H9 (cell line): Measurements from ENCODE around the gene YPEL1. TPM values are rescaled to one million over a fixed set of nuclear protein-coding genes. Genes with fewer than 3 reads are reported as not detected.

Source experiments
- DNase-seq: peaks from one replicate; pipeline ENCODE4 v3.0.0-alpha.2; 2017
- H2AFZ ChIP-seq: one replicate; pipeline ENCODE4 v1.6.1; 2013; ENCODE audit warnings: mild to moderate bottlenecking, low read length, control low read depth, moderate library complexity
- H2AK5ac ChIP-seq: 2 replicates; pipeline ENCODE4 v1.6.1; 2013; ENCODE audit warnings: low read length, control low read depth, mixed read lengths; ENCODE audit not compliant: insufficient read length
- H2BK120ac ChIP-seq: one replicate; pipeline ENCODE4 v1.6.1; 2013; ENCODE audit warnings: low read depth, mild to moderate bottlenecking, low read length, control low read depth, inconsistent platforms; ENCODE audit not compliant: poor library complexity, severe bottlenecking
- H2BK12ac ChIP-seq: 2 replicates; pipeline ENCODE4 v1.6.1; 2013; ENCODE audit warnings: low read length, control low read depth, mixed read lengths, low read depth; ENCODE audit not compliant: insufficient read length
- H2BK15ac ChIP-seq: 2 replicates; pipeline ENCODE4 v1.6.1; 2013; ENCODE audit warnings: low read depth, low read length, control low read depth
- H2BK20ac ChIP-seq: one replicate; pipeline ENCODE4 v1.6.1; 2013; ENCODE audit warnings: low read depth, mild to moderate bottlenecking, low read length, control low read depth, inconsistent platforms; ENCODE audit not compliant: poor library complexity, severe bottlenecking
- H2BK5ac ChIP-seq: 2 replicates; pipeline ENCODE4 v1.6.1; 2013; ENCODE audit warnings: low read length, control low read depth, mixed read lengths; ENCODE audit not compliant: insufficient read length
- H3K14ac ChIP-seq: 2 replicates; pipeline ENCODE4 v1.6.1; 2013; ENCODE audit warnings: low read length, control low read depth; ENCODE audit not compliant: insufficient read depth
- H3K18ac ChIP-seq: 2 replicates; pipeline ENCODE4 v1.6.1; 2013; ENCODE audit warnings: low read depth, mild to moderate bottlenecking, mixed read lengths, low read length, control low read depth; ENCODE audit not compliant: insufficient read length
- H3K23ac ChIP-seq: 2 replicates; pipeline ENCODE4 v1.6.1; 2013; ENCODE audit warnings: low read length, control low read depth, mixed read lengths, low read depth; ENCODE audit not compliant: insufficient read length
- H3K23me2 ChIP-seq: 2 replicates; pipeline ENCODE4 v1.6.1; 2013; ENCODE audit warnings: low read depth, mild to moderate bottlenecking, mixed read lengths, low read length, control low read depth; ENCODE audit not compliant: insufficient read length, poor library complexity, severe bottlenecking
- H3K27ac ChIP-seq: 2 replicates; pipeline ENCODE4 v1.5.1; 2013; ENCODE audit warnings: low read length, control low read depth, mixed read lengths, low read depth; ENCODE audit not compliant: insufficient read length
- H3K27me3 ChIP-seq: 2 replicates; pipeline ENCODE4 v1.6.1; 2013; ENCODE audit warnings: low read length, control low read depth, inconsistent platforms; ENCODE audit not compliant: insufficient read depth
- H3K4ac ChIP-seq: 2 replicates; pipeline ENCODE4 v1.6.1; 2013; ENCODE audit warnings: low read depth, mild to moderate bottlenecking, control low read depth, inconsistent platforms, low read length, moderate library complexity
- H3K4me1 ChIP-seq: 2 replicates; pipeline ENCODE4 v1.6.1; 2013; ENCODE audit warnings: low read length, control low read depth, inconsistent platforms; ENCODE audit not compliant: insufficient read depth
- H3K4me2 ChIP-seq: 2 replicates; pipeline ENCODE4 v1.6.1; 2013; ENCODE audit warnings: low read length, control low read depth, mixed read lengths; ENCODE audit not compliant: insufficient read length, insufficient read depth
- H3K56ac ChIP-seq: 2 replicates; pipeline ENCODE4 v1.6.1; 2013; ENCODE audit warnings: low read depth, mild to moderate bottlenecking, mixed read lengths, low read length, control low read depth; ENCODE audit not compliant: insufficient read length
- H3K79me1 ChIP-seq: 2 replicates; pipeline ENCODE4 v1.6.1; 2013; ENCODE audit warnings: low read depth, mild to moderate bottlenecking, moderate library complexity, low read length, control low read depth, inconsistent platforms; ENCODE audit not compliant: insufficient read depth, poor library complexity, severe bottlenecking
- H3K79me2 ChIP-seq: 2 replicates; pipeline ENCODE4 v1.6.1; 2013; ENCODE audit warnings: low read length, control low read depth, inconsistent platforms; ENCODE audit not compliant: insufficient read depth
- H3K9ac ChIP-seq: 2 replicates; pipeline ENCODE4 v1.6.1; 2013; ENCODE audit warnings: low read length, control low read depth, mixed read lengths; ENCODE audit not compliant: insufficient read length; ENCODE audit errors: extremely low read depth
- H3K9me3 ChIP-seq: one replicate; pipeline ENCODE4 v1.6.1; 2013; ENCODE audit warnings: low read depth, low read length, inconsistent platforms; ENCODE audit not compliant: control insufficient read depth
- H3T11ph ChIP-seq: one replicate; pipeline ENCODE4 v1.6.1; 2013; ENCODE audit warnings: mild to moderate bottlenecking, low read length, control low read depth, inconsistent platforms
- H4K20me1 ChIP-seq: one replicate; pipeline ENCODE4 v1.6.1; 2013; ENCODE audit not compliant: control insufficient read depth, insufficient read length, insufficient read depth
- H4K5ac ChIP-seq: 2 replicates; pipeline ENCODE4 v1.6.1; 2013; ENCODE audit warnings: low read depth, mild to moderate bottlenecking, mixed read lengths, low read length, control low read depth; ENCODE audit not compliant: insufficient read length
- H4K8ac ChIP-seq: replicated peaks from 2 replicates; pipeline ENCODE4 v1.6.1; 2013; ENCODE audit warnings: low read length, control low read depth, mixed read lengths, low read depth; ENCODE audit not compliant: insufficient read length
- H4K91ac ChIP-seq: 2 replicates; pipeline ENCODE4 v1.6.1; 2013; ENCODE audit warnings: low read depth, mild to moderate bottlenecking, moderate library complexity, mixed read lengths, low read length, control low read depth; ENCODE audit not compliant: insufficient read length
- H3K27ac Mint-ChIP-seq, 3 experiments: 2 replicates in 2 of 3; 3 replicates in 1 of 3; pipeline ENCODE4 v1.8.0; 2020 to 2021; ENCODE audit warnings: mixed read lengths in 3 of 3, mild to moderate bottlenecking in 1 of 3, moderate library complexity in 1 of 3
- H3K27me3 Mint-ChIP-seq: 2 replicates; pipeline ENCODE4 v1.8.0; 2021; ENCODE audit warnings: low read depth, mild to moderate bottlenecking, moderate library complexity, mixed read lengths
- H3K36me3 Mint-ChIP-seq, 3 experiments: 2 replicates in 2 of 3; 3 replicates in 1 of 3; pipeline ENCODE4 v1.8.0; 2020 to 2021; ENCODE audit warnings: low read depth in 3 of 3, mixed read lengths in 3 of 3; ENCODE audit not compliant: insufficient read depth in 1 of 3
- H3K4me1 Mint-ChIP-seq, 2 experiments: 2 replicates each; pipeline ENCODE4 v1.8.0; 2020; ENCODE audit warnings: mixed read lengths in 2 of 2
- H3K4me3 Mint-ChIP-seq, 2 experiments: 2 replicates in 1 of 2; 3 replicates in 1 of 2; pipeline ENCODE4 v1.8.0; 2020 to 2021; ENCODE audit warnings: mild to moderate bottlenecking in 2 of 2, mixed read lengths in 2 of 2, moderate library complexity in 1 of 2
- H3K9me3 Mint-ChIP-seq, 2 experiments: 2 replicates in 1 of 2; 3 replicates in 1 of 2; pipeline ENCODE4 v1.8.0; 2020; ENCODE audit warnings: mild to moderate bottlenecking in 2 of 2, mixed read lengths in 2 of 2, moderate library complexity in 1 of 2
- CTCF ChIP-seq: fragments of 200-600 bp; sonication (generic); conservative IDR thresholded peaks from 3 replicates; pipeline ENCODE4 v1.8.0; 2021; ENCODE audit warnings: antibody characterized with exemption, mild to moderate bottlenecking
- WGBS: extraction: QIAGEN DNeasy Blood & Tissue Kit; methylation state at CpG from one replicate; pipeline ENCODE4 v1.1.7; 2013; ENCODE audit warnings: missing lambda C conversion rate, low lambda C conversion rate, mixed read lengths; ENCODE audit not compliant: insufficient read length; ENCODE audit errors: extremely low coverage; 5-methylcytosine and 5-hydroxymethylcytosine counted together
- total RNA-seq: library from RNA; stranded (reverse); gene quantifications from 2 replicates; pipeline ENCODE4 v1.2.1, GENCODE V29; 2021

YPEL1 gene
- total RNA-seq, 1 experiment from 2014 or later: 5.4 TPM

DNA sequence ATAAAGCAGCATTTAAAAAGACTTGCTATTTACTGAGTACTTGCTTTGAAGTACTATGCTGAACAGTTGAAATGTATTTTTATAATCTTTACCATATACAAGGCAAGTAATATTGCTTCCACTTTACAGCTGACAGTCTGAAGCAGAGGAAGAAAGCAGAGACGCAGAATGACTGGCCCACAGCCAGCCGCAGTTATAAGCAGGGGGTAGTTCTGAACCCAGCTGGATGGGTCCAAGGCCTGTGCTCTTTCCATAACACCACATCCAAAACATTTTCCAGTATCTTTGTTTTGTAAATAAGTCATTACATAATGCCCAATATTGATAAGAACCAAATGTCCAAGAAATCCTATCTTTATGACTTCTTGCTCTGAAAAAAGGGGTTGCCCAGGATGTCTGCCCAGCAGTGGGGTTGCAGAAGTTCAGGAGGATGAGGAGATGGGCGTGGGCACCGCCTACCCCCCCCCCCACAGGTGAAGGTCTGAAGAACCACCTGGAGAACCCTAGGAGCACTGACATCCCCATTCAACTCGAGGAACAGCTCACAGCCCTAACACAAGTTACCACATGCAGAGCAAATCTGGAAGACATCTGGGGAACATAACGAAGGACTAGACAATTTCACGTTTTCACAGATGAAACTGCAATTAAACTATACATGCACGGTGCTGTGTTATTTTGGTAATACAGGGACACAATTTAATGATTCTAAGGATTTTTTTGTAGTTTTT, 24.2 kb upstream of the YPEL1 start:
- H2BK12ac ChIP-seq: no peak overlapping the region
- no peak overlapping the region for H3K23ac ChIP-seq
- no peak overlapping the region for H4K5ac ChIP-seq
- H3K27ac ChIP-seq: no peak overlapping the region
- H3K79me2 ChIP-seq: no peaks in the 10 kb centered on the region
- no peaks in the 10 kb centered on the region for H3K23me2 ChIP-seq
- H2BK5ac ChIP-seq: no peak overlapping the region
- H2AK5ac ChIP-seq: no peak overlapping the region
- H3K18ac ChIP-seq: no peak overlapping the region
- H2BK20ac ChIP-seq: no peak overlapping the region
- no peak overlapping the region for H3K14ac ChIP-seq
- peaks cover 7 to 51% (median 41%) of the 10 kb centered on the region in 3 experiments; a peak in 6 of 7 replicates for H3K36me3 Mint-ChIP-seq
- DNase-seq: no peak
- H4K20me1 ChIP-seq: no peaks in the 10 kb centered on the region
- H3K9me3 ChIP-seq: no peaks in the 10 kb centered on the region
- TF ChIP-seq CTCF: no peak
- no peak overlapping the region for H3K56ac ChIP-seq
- WGBS: no CpG with 5 or more reads among the region's 8 CpGs
- H3K27me3 ChIP-seq: no peaks in the 10 kb centered on the region
- no peak overlapping the region for H3T11ph ChIP-seq
- no peak overlapping the region for H2AFZ ChIP-seq
- H3K4me3 Mint-ChIP-seq: no peak overlapping the region
- no peaks in the 10 kb centered on the region for H3K9me3 Mint-ChIP-seq
- 0 out of 2 replicates have a peak, but pooled peaks cover 2% of the 10 kb centered on the region for H3K4me1 ChIP-seq
- no peak overlapping the region for H2BK120ac ChIP-seq
- H4K91ac ChIP-seq: no peak overlapping the region
- H3K27ac Mint-ChIP-seq: no peak overlapping the region; a peak in 1 of 7 replicates
- H3K4me1 Mint-ChIP-seq: peaks cover 3 to 14% of the 10 kb centered on the region in 2 experiments; a peak in 3 of 4 replicates
- H3K27me3 Mint-ChIP-seq: no peaks in the 10 kb centered on the region
- H3K4me2 ChIP-seq: no peak overlapping the region
- no peak overlapping the region for H2BK15ac ChIP-seq
- H3K79me1 ChIP-seq: no peaks in the 10 kb centered on the region
- no peak overlapping the region for H3K9ac ChIP-seq
- no peak overlapping the region for H3K4ac ChIP-seq
- no peak overlapping the region for H4K8ac ChIP-seq
